Fibroblast of skin of abdomen (primary cell): ENCODE results near the gene SRMS.
"Not testable (repeated sequence)": the region's sequence is repeated elsewhere in the genome, so short reads cannot be mapped to it uniquely, and the experiment has no call there.

Experiments used
- DNase-seq: peaks from one replicate; pipeline ENCODE4 v3.0.0-alpha.2; 2013

The SRMS gene

GRCh38 chr20:63519668-63520503 lies 27.7 kb downstream of the SRMS start:
- peak; percentile 57 for DNase-seq

- no peak for DNase-seq
Observed at GRCh38 chr20:63518946-63519667, 28.4 kb downstream of the SRMS start.

GRCh38 chr20:63518351-63518861 lies 29.1 kb downstream of the SRMS start:
- DNase-seq = no peak

- DNase-seq = no peak
Observed at GRCh38 chr20:63517376-63518309, 29.9 kb downstream of the SRMS start.

- DNase-seq = not testable (repeated sequence)
Observed at GRCh38 chr20:63514520-63514919, 33.0 kb downstream of the SRMS start.

GRCh38 chr20:63513207-63513606 lies 34.3 kb downstream of the SRMS start:
- no peak for DNase-seq

- no peak for DNase-seq
Observed at GRCh38 chr20:63509088-63509564, 38.4 kb downstream of the SRMS start.

GRCh38 chr20:63508072-63508768 lies 39.3 kb downstream of the SRMS start:
- DNase-seq = no peak

GRCh38 chr20:63507083-63507743 lies 40.3 kb downstream of the SRMS start:
- no peak for DNase-seq

- no peak for DNase-seq
Observed at GRCh38 chr20:63505723-63506122, 41.8 kb downstream of the SRMS start.

GRCh38 chr20:63505281-63505680 lies 42.3 kb downstream of the SRMS start:
- DNase-seq = no peak

GRCh38 chr20:63504642-63505041 lies 42.9 kb downstream of the SRMS start:
- no peak for DNase-seq

- no peak for DNase-seq
Observed at GRCh38 chr20:63503524-63503923, 44.0 kb downstream of the SRMS start.

- DNase-seq = no peak
Observed at GRCh38 chr20:63502671-63503172, 44.8 kb downstream of the SRMS start.

- no peak for DNase-seq
Observed at GRCh38 chr20:63501818-63502670, 45.5 kb downstream of the SRMS start.

- DNase-seq = no peak
Observed at GRCh38 chr20:63500902-63501817, 46.4 kb downstream of the SRMS start.

- DNase-seq = no peak
Observed at GRCh38 chr20:63500151-63500901, 47.2 kb downstream of the SRMS start.

GRCh38 chr20:63499338-63499969 lies 48.1 kb downstream of the SRMS start:
- no peak for DNase-seq
